Gastrocnemius medialis (tissue), 4 donors: ENCODE measurements around the gene SPECC1L.

Source experiments
- POLR2A ChIP-seq, 2 donors: fragments of 450-650 bp; IDR thresholded peaks; one replicate each; pipeline ENCODE4 v1.6.1; 2017; ENCODE audit warnings: antibody characterized with exemption in 2 of 2, mild to moderate bottlenecking in 2 of 2, moderate library complexity in 2 of 2
- TF ChIP-seq, protein P1 (sequence below), 5 experiments: fragments of 450-650 bp in 3 of 5; fragments of 200-600 bp in 2 of 5; sonication (generic) in 2 of 5; IDR thresholded peaks in 4 of 5; conservative IDR thresholded peaks in 1 of 5; 1 replicate in 4 of 5; 2 replicates in 1 of 5; pipeline ENCODE4 v1.5.1; 2016 to 2019; ENCODE audit warnings: antibody characterized with exemption in 5 of 5, mild to moderate bottlenecking in 3 of 5, moderate library complexity in 3 of 5

DNA sequence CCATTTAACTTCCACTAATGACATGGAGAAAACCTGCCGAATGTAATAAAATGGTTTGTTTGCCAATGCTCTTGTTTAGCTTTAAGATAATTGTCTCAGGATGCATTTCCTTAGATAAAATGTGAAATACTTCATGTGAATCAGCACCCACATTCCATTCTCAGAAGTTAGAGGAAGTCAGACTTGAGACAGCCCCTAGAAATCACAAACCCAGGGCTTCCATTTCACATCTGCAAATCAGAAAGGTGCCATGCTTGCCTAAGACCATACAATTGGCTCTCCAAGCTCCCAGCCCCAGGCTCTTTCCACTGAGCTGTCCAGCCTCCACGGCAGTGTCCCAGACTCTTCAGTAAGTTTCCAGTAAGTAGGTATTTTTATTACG lies 121.2 kb downstream of the SPECC1L start:
- TF ChIP-seq, protein P1, sequence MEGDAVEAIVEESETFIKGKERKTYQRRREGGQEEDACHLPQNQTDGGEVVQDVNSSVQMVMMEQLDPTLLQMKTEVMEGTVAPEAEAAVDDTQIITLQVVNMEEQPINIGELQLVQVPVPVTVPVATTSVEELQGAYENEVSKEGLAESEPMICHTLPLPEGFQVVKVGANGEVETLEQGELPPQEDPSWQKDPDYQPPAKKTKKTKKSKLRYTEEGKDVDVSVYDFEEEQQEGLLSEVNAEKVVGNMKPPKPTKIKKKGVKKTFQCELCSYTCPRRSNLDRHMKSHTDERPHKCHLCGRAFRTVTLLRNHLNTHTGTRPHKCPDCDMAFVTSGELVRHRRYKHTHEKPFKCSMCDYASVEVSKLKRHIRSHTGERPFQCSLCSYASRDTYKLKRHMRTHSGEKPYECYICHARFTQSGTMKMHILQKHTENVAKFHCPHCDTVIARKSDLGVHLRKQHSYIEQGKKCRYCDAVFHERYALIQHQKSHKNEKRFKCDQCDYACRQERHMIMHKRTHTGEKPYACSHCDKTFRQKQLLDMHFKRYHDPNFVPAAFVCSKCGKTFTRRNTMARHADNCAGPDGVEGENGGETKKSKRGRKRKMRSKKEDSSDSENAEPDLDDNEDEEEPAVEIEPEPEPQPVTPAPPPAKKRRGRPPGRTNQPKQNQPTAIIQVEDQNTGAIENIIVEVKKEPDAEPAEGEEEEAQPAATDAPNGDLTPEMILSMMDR (IDR thresholded peaks at IDR 0.05 in 4 of 5, conservative IDR thresholded peaks at IDR 0.05 in 1 of 5), result no peak
- TF ChIP-seq POLR2A (IDR thresholded peaks at IDR 0.05), result no peak
